Prostate gland (tissue), 2 donors: Measurements from ENCODE around the gene NTM.

ENCODE experiments used
- CTCF ChIP-seq, 4 experiments: fragments of 200-600 bp in 2 of 4; fragments of 450-650 bp in 2 of 4; sonication (generic) in 2 of 4; IDR thresholded peaks; 1 replicate in 3 of 4; 2 replicates in 1 of 4; pipeline ENCODE4 v1.5.1; 2016 to 2019; ENCODE audit warnings: antibody characterized with exemption in 4 of 4, mild to moderate bottlenecking in 2 of 4, moderate library complexity in 2 of 4
- POLR2A ChIP-seq: fragments of 450-650 bp; IDR thresholded peaks from one replicate; pipeline ENCODE4 v1.6.1; 2016; ENCODE audit warnings: antibody characterized with exemption, mild to moderate bottlenecking

- no peak for TF ChIP-seq CTCF (IDR thresholded peaks at IDR 0.05)
- no peak for TF ChIP-seq POLR2A
These were observed 596.3 kb downstream of the NTM start for GRCh38 chr11:131966667-131967066.
